RKO (cell line): Measurements from ENCODE around the gene KCNMA1.
"Not testable (repeated sequence)": the region's sequence is repeated elsewhere in the genome, so short reads cannot be mapped to it uniquely, and the experiment has no call there.

Experiments
- DNase-seq: peaks from one replicate; pipeline ENCODE4 v3.0.0-alpha.2; 2016; ENCODE audit warnings: low spot score

Gene KCNMA1

GRCh38 chr10:77416311-77417135 is 221.1 kb downstream of the KCNMA1 start:
- no peak for DNase-seq

DNA sequence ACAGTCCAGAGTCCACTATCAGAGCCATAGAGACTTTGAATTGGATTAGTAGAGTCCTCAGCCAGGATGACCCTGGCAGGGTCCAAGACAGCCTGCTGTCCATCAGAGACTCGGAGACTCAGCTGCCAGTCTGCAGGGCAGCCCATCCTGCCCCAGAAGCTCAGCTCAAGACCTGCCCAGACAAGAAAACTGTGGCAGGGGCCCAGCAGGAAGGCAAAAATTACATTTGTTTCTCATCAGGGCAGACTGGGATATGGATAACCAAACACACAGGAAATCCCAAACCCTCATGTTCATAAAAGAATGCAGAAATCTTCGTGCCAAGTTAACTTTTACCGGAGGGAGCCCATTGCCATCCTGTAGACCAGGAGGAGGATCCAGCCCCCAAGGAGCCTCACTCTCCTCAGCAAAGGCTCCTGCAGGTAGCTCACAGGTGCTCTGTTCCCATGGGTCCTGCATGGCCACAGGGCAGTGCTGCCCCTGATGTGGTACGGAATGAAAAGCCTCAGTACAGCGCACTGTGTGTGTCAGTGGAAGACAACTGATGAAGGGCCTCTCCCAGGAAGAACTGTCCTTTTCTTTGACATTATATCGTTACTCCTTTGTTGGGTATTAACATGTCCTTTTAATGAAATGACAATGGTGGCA is 222.2 kb downstream of the KCNMA1 start:
- no peak for DNase-seq

GRCh38 chr10:77413231-77413630 is 224.4 kb downstream of the KCNMA1 start:
- DNase-seq: no peak

GRCh38 chr10:77412573-77413133 is 225.0 kb downstream of the KCNMA1 start:
- DNase-seq: not testable (repeated sequence)

- no peak for DNase-seq
Observed at GRCh38 chr10:77411805-77412204, 225.8 kb downstream of the KCNMA1 start.

DNA sequence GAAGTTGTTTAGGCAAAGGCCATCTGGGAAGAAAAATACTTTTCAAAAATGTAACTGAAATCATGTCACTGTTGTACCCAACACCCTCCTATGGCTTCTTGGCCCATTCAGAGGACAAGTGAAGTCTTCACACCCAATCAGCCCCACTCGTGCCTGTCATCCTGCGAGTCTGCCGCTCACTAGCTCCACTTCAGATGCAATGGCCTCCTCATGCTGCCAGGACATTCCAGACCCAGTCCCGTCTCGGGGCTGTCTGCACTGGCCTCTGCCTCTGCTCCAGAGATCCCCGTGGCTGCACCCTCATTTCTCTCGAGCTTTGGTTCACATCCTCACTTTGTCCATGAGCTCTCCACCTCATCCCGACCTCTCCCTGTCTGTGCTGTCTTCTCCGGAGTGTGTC is 227.1 kb downstream of the KCNMA1 start:
- DNase-seq: no peak

GRCh38 chr10:77409697-77410471 is 227.7 kb downstream of the KCNMA1 start:
- no peak for DNase-seq

DNA sequence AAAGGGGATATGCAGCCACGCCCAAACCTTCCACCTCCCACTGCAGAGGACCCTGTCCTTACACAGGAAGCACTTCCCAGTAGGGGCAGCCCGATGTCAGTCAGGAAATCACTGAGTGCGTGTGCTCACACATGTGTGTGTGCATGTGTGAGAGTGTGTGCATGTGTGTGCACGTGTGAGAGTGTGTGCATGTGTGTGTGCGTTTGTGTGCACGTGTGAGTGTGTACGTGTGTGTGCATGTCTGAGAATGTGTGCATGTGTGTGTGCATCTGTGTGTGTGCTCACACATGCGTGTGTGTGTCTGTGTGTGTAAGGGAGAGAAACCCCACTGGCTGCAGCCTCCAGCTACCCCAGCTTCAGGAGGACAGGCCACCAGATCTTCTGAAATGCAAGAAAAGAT is 229.3 kb downstream of the KCNMA1 start:
- DNase-seq: no peak

DNA sequence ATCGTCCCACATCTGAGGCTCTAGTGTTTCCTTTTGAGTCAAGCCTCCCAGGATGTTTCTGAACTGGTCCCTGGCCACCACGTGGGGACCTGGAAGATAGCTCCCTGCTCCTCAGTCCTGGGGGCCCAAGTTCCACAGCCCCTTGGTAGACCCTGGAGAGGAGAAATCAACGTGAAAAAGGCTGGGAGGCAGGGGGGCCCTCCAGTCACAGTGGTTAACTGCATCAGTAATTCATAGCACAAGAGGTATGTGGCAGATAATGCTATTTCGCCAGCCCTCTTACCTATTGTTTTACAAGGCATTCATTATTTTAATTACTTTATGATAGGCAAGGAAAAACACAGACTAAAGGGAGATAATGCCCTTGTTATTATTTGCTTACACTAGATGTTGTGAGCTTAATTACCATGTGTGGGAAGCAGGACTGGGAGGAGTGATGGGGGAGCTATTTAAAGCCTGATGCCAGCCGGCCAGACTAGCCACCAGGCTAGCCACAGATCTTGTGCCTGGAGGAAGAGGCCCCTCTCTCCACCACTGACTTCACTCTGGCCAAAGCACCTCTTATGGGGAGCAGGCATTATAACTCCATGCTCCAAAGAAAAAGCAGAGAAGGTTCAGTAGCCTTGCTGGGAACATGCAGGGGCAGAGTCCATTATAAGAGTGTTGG is 230.7 kb downstream of the KCNMA1 start:
- DNase-seq: no peak

GRCh38 chr10:77405771-77406241 is 231.8 kb downstream of the KCNMA1 start:
- peak; percentile 72 for DNase-seq

DNA sequence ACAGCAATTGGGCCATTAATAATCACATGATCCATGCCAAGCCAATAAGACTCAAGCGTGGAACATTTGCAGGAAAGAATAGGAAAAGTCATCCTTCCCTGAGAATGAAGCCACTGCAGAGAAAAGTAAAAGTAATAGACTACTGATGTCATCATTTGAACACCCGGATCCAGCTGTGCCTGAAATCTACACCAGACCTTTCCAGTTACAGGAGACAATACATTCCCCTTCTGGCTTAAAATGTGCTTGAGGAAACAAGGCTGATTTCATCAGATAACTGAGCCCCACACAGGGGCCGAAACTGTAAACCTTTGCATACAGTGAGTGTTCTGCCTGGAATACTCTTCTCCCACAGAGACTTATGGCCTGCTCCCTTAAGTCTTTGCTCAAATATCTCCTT is 232.8 kb downstream of the KCNMA1 start:
- DNase-seq: no peak

- DNase-seq: no peak
Observed at GRCh38 chr10:77403761-77404160, 233.8 kb downstream of the KCNMA1 start.

DNA sequence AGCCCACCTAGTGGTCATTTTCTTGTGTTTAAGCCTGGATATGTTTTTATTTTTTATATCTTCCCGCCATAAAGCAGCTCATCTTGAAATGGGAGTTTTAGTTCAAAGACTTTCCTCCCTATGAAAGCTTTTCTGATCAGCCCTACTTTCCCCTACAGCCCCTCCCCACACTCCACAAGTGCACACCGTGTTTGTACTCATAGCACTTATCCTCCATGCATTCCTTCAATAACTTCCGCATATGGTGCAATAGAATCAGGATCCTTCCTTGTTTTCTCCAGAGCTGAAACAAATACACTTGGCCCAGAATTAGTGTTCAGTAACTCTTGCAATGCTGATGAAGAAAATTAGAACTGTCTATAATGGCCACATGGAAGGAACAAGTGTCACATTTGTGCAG is 235.9 kb downstream of the KCNMA1 start:
- DNase-seq: no peak

DNA sequence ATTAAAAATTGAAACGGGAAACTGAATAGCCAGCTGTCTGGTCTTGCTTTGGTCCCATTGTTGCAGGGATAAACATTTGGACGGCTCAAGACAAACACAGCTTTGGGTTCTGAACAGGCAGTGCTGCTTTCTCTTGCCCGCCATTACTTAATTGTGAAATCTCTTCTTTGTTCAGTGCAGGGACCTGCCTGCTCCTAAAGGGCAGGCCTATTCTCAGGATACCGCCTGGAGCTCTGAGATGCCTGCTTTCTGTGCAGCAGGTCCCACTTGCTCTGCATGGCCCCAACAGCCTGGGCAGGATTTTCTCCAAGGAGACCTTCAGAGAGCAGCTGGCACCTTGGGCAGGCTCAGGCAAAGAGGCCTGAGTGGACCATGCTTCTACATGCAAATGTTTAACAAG is 237.6 kb downstream of the KCNMA1 start:
- no peak for DNase-seq

DNA sequence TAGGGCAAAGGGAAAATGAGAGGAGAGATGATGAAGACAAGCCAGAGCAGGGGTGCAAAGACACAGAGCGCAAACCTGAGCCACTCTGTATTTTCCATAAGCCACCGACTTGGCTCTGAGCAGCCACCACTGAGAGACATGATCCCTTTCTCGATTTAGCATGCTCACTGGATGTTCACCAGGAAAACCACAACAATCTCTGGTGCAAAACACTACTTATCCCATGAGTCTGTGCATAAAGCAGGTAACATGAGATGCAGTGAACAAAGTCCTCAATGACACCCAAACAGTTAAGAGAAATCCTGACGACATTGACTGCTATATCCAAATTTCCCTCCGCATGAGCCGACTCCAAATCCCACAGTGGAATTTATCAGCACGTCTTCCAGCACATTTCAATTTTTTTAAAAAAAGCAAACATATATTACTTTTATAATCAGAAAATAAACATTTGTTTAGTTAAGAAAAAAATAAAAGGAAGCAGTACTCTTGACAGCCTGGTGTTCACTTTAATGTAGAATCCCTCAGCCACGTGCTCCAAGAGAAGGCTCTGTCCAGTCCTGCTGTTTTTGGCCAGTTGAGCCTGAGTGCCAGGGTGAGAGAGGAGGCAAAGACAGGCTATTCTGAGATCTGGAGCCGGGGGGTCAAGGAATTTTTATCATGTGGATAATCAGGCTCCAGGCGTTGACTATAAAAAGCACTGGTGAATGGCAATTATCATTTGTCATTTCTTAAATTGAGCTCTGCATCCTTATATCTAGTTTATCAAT is 238.4 kb downstream of the KCNMA1 start:
- no peak for DNase-seq

- DNase-seq: no peak
Observed at GRCh38 chr10:77398558-77398957, 239.1 kb downstream of the KCNMA1 start.

GRCh38 chr10:77397103-77397502 is 240.5 kb downstream of the KCNMA1 start:
- DNase-seq: no peak

- no peak for DNase-seq
Observed at GRCh38 chr10:77396290-77396689, 241.3 kb downstream of the KCNMA1 start.

- DNase-seq: no peak
Observed at GRCh38 chr10:77393821-77394501, 243.6 kb downstream of the KCNMA1 start.

- DNase-seq: no peak
Observed at GRCh38 chr10:77393411-77393810, 244.2 kb downstream of the KCNMA1 start.
